Neural crest cell (in vitro differentiated cells): Measurements from ENCODE around the gene SEMA3B. TPM values are rescaled to one million over a fixed set of nuclear protein-coding genes. Genes with fewer than 3 reads are reported as not detected.
A peak's percentile ranks its signal among the peaks of the same experiment; 100 is the strongest.
"Not testable (repeated sequence)": the region's sequence is repeated elsewhere in the genome, so short reads cannot be mapped to it uniquely, and the experiment has no call there.

Experiments used
- DNase-seq: peaks from one replicate; pipeline ENCODE4 v3.0.0; 2021; ENCODE audit warnings: low read depth, mixed read lengths, low spot score
- H3K27ac Mint-ChIP-seq: one replicate; pipeline ENCODE4 v1.8.0; 2021; ENCODE audit warnings: mild to moderate bottlenecking, mixed read lengths; ENCODE audit not compliant: unreplicated experiment
- H3K27me3 Mint-ChIP-seq: 2 replicates; pipeline ENCODE4 v1.8.0; 2021; ENCODE audit warnings: low read depth, mild to moderate bottlenecking, mixed read lengths
- H3K36me3 Mint-ChIP-seq: 2 replicates; pipeline ENCODE4 v1.8.0; 2021; ENCODE audit warnings: low read depth, mild to moderate bottlenecking, mixed read lengths
- H3K4me1 Mint-ChIP-seq: 2 replicates; pipeline ENCODE4 v1.8.0; 2021; ENCODE audit warnings: mixed read lengths
- H3K4me3 Mint-ChIP-seq: one replicate; pipeline ENCODE4 v1.8.0; 2021; ENCODE audit warnings: mild to moderate bottlenecking, mixed read lengths
- H3K9me3 Mint-ChIP-seq: 2 replicates; pipeline ENCODE4 v1.8.0; 2021; ENCODE audit warnings: mixed read lengths
- CTCF ChIP-seq: fragments of 200-600 bp; sonication (generic); conservative IDR thresholded peaks from 2 replicates; pipeline ENCODE4 v1.5.0; 2021; ENCODE audit warnings: antibody characterized with exemption, mild to moderate bottlenecking
- total RNA-seq: library from RNA; stranded (reverse); gene quantifications from 2 replicates; pipeline ENCODE4 v1.2.1, GENCODE V29; 2021

Gene SEMA3B
- total RNA-seq, 1 donor from 2014 or later: 2.9 TPM

GRCh38 chr3:50243543-50243895 is 25.4 kb upstream of the SEMA3B start:
- no peak for TF ChIP-seq CTCF
- H3K4me1 Mint-ChIP-seq: peaks cover 75% of the 10 kb centered on the region
- H3K27me3 Mint-ChIP-seq: no peaks in the 10 kb centered on the region
- H3K36me3 Mint-ChIP-seq: no peaks in the 10 kb centered on the region
- H3K9me3 Mint-ChIP-seq: no peaks in the 10 kb centered on the region
- DNase-seq: no peak
- H3K4me3 Mint-ChIP-seq: peak overlapping the region; percentile 62
- peak overlapping the region; percentile 27 for H3K27ac Mint-ChIP-seq

GRCh38 chr3:50244813-50245212 is 24.1 kb upstream of the SEMA3B start:
- DNase-seq, H3K9me3 Mint-ChIP-seq, H3K36me3 Mint-ChIP-seq, H3K27me3 Mint-ChIP-seq: not testable (repeated sequence)
- H3K27ac Mint-ChIP-seq: peak overlapping the region; percentile 81
- peak overlapping the region; percentile 80 for H3K4me3 Mint-ChIP-seq
- H3K4me1 Mint-ChIP-seq: peaks cover 63% of the 10 kb centered on the region

DNA sequence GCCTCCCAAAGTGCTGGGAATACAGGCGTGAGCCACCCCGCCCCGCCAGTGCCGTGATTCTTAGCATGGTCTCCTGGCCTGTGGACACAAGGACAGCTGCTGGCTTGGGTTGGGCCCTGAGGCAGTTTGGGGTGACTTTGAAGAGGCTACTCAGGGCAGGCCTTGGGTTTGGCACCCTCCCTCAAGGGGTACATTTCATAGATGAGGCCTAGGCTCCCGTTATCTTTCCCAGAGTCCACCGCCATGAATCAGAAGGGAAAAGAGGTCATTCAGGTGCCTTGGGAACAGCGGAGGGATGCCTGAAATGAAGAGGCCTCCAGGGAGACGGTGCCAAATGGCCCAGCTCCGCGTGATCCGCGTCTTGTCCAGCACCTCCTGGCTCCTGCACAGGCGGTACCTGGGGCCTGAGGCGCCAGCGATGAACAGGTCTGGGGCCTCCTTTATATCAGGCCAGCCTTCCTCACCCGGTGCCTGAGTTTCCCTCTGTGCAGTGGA is 23.6 kb upstream of the SEMA3B start:
- no peaks in the 10 kb centered on the region for H3K9me3 Mint-ChIP-seq
- no peaks in the 10 kb centered on the region for H3K27me3 Mint-ChIP-seq
- no peak for TF ChIP-seq CTCF
- DNase-seq: no peak
- H3K36me3 Mint-ChIP-seq: no peaks in the 10 kb centered on the region
- H3K4me1 Mint-ChIP-seq: peaks cover 58% of the 10 kb centered on the region
- peak overlapping the region; percentile 81 for H3K27ac Mint-ChIP-seq
- peak overlapping the region; percentile 77 for H3K4me3 Mint-ChIP-seq

- no peaks in the 10 kb centered on the region for H3K36me3 Mint-ChIP-seq
- no peaks in the 10 kb centered on the region for H3K9me3 Mint-ChIP-seq
- peak; percentile 100 for TF ChIP-seq CTCF
- no peaks in the 10 kb centered on the region for H3K27me3 Mint-ChIP-seq
- H3K4me3 Mint-ChIP-seq: peak overlapping the region; percentile 77
- peak; percentile 98 for DNase-seq
- peaks cover 55% of the 10 kb centered on the region for H3K4me1 Mint-ChIP-seq
- peak overlapping the region; percentile 57 for H3K27ac Mint-ChIP-seq
Observed at GRCh38 chr3:50245831-50246516, 23.0 kb upstream of the SEMA3B start.

- no peaks in the 10 kb centered on the region for H3K27me3 Mint-ChIP-seq
- peaks cover 50% of the 10 kb centered on the region for H3K4me1 Mint-ChIP-seq
- H3K9me3 Mint-ChIP-seq: no peaks in the 10 kb centered on the region
- no peaks in the 10 kb centered on the region for H3K36me3 Mint-ChIP-seq
- peak; percentile 8 for TF ChIP-seq CTCF
- H3K27ac Mint-ChIP-seq: peak overlapping the region; percentile 71
- H3K4me3 Mint-ChIP-seq: peak overlapping the region; percentile 77
- no peak for DNase-seq
Observed at GRCh38 chr3:50246517-50246954, 22.4 kb upstream of the SEMA3B start.

- no peaks in the 10 kb centered on the region for H3K36me3 Mint-ChIP-seq
- no peak for DNase-seq
- TF ChIP-seq CTCF: no peak
- no peaks in the 10 kb centered on the region for H3K27me3 Mint-ChIP-seq
- no peak overlapping the region for H3K4me3 Mint-ChIP-seq
- peaks cover 39% of the 10 kb centered on the region for H3K4me1 Mint-ChIP-seq
- peak overlapping the region; percentile 52 for H3K27ac Mint-ChIP-seq
- H3K9me3 Mint-ChIP-seq: no peaks in the 10 kb centered on the region
Observed at GRCh38 chr3:50248387-50248786, 20.6 kb upstream of the SEMA3B start.
